ENCODE measurements around the gene RGL1. TPM values are rescaled to one million over a fixed set of nuclear protein-coding genes. Genes with fewer than 3 reads are reported as not detected.

Gene RGL1
- total and polyA plus RNA-seq, 4 donors, result 29.8 to 53.4 (median 41.8) TPM

DNA sequence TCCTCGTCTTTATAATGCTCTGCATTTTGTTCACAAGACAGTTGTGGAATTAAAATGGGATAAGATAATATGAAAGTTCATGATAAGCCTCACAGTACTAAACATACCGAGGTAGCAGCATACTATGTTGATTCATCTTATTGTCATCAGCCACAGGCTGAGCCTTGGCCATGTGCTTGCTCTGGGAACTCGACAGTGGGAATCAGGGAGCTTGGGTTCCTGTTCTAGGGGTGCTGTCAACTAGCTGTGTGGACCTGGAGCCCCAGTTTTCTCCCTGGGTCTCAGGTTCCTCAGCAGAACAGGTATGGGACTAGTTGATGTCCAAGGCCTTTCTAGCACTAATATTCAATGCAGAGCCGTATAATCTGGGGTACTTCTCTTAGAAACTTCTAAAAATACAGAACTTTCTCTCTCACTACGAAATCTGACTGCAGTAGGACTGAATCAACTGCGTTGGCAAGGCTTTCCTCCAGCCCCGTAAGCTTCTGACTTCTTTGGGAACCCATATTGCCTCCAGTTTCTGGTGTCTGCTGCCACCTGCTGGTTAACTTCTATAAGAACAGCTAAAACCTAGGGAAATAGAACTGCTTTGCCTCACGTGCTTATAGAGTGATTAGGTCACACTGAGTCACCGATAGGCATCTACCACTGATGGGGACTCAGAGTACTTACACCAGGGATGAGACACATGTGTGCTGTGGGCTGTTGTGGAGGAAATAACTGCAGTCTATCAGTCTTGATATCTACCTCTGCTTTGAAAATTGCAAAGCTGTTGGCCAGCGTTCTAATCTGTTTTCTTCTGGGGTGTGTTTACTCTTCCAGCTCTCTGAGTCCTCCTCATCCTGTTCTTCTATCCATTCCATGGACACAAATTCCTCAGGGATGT is 110.9 kb downstream of the RGL1 start:
- H3K4me3 ChIP-seq (ENCODE audit: low read depth, low read length), result no peak overlapping the region
- H3K9me3 ChIP-seq (ENCODE audit: control insufficient read depth, insufficient read depth, low read length), result no peaks in the 10 kb centered on the region
- H3K27me3 ChIP-seq (ENCODE audit: control insufficient read depth, insufficient read depth, low read length), result no peaks in the 10 kb centered on the region
- peak overlapping the region; percentile 81 for H3K27ac ChIP-seq (ENCODE audit: low read depth, low read length)
- DNase-seq (ENCODE audit: low read depth in 4 of 6, low spot score in 6 of 6), result peak; percentile 67 to 97 (median 84)
- peaks cover 3% of the 10 kb centered on the region for H3K4me1 ChIP-seq (ENCODE audit: control insufficient read depth, insufficient read depth, low read length)
- H3K36me3 ChIP-seq (ENCODE audit: control insufficient read depth, insufficient read depth, low read length), result peaks cover 18% of the 10 kb centered on the region
- 8% methylated on average over 7 of the region's 10 CpGs for WGBS (ENCODE audit: insufficient coverage)

DNA sequence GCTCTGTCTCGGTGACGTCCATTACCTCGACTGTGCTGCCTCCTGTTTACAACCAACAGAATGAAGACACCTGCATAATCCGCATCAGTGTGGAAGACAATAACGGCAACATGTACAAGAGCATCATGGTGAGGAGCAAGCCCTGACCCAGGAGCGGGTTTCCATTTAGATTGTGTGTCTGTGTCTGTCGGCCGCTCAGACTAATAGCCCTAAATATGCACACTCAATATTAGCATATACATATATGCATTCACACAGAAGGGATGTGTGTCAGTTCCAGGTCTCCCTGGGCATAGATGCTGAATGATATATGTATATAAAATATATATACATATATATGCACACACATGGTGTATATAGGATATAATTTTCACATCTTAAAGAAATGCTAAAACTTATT is 111.7 kb downstream of the RGL1 start:
- DNase-seq (ENCODE audit: low read depth in 4 of 6, low spot score in 6 of 6), result no peak
- Histone ChIP-seq H3K27me3 (ENCODE audit: control insufficient read depth, insufficient read depth, low read length) (no peaks in the 10 kb centered on the region), H3K27ac (ENCODE audit: low read depth, low read length) (no peak overlapping the region), H3K4me1 (ENCODE audit: control insufficient read depth, insufficient read depth, low read length) (peaks cover 3% of the 10 kb centered on the region), H3K36me3 (ENCODE audit: control insufficient read depth, insufficient read depth, low read length) (peaks cover 18% of the 10 kb centered on the region), H3K9me3 (ENCODE audit: control insufficient read depth, insufficient read depth, low read length) (no peaks in the 10 kb centered on the region), H3K4me3 (ENCODE audit: low read depth, low read length) (no peak overlapping the region)
- WGBS (ENCODE audit: insufficient coverage), result 96% methylated on average over 4 of the region's 8 CpGs

DNA sequence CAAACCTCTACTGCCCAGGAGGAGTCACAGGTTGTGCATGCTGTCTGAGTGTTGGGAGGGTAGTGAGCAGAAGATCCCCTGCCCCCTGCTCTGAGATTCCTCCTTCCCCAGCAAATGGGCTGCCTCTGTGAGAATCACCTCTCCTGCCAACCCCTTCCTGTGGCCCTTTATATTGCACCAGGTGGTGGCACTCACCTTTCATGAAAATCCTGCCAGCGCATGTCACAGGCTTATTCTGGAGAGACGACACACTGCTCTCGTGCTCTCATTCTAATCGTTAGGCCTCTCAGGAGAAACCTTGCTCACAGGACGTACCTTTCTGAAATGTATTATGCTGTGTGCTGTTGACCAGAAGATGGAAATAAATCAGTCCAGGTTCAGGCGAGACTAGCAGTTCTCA is 113.7 kb downstream of the RGL1 start:
- WGBS (ENCODE audit: insufficient coverage), result 89% methylated on average over 5 of the region's 6 CpGs
- Histone ChIP-seq H3K4me3 (ENCODE audit: low read depth, low read length) (no peak overlapping the region), H3K27me3 (ENCODE audit: control insufficient read depth, insufficient read depth, low read length) (no peaks in the 10 kb centered on the region), H3K4me1 (ENCODE audit: control insufficient read depth, insufficient read depth, low read length) (peaks cover 3% of the 10 kb centered on the region), H3K36me3 (ENCODE audit: control insufficient read depth, insufficient read depth, low read length) (peaks cover 20% of the 10 kb centered on the region), H3K9me3 (ENCODE audit: control insufficient read depth, insufficient read depth, low read length) (no peaks in the 10 kb centered on the region), H3K27ac (ENCODE audit: low read depth, low read length) (no peak overlapping the region)
- no peak for DNase-seq (ENCODE audit: low read depth in 4 of 6, low spot score in 6 of 6)

DNA sequence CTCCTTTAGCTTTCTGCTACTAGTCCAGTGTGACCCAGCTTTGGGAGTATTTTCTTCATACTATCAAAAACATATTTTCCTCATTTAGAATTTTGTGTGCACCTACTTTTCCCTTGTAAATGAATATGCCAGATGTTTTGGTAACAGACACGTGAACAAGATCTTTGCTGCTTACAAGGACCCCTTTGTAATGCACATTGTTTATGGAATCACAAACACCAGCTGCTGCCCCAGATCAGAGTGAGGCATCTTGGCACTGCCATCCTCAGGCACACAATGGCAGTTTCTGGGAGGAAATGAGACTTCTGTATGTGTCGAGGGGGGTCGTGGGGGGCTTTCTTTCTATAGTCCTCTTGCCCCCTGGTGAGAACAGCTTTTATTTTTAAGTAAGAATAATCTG is 115.7 kb downstream of the RGL1 start:
- Histone ChIP-seq H3K4me3 (ENCODE audit: low read depth, low read length) (no peak overlapping the region), H3K36me3 (ENCODE audit: control insufficient read depth, insufficient read depth, low read length) (peaks cover 22% of the 10 kb centered on the region), H3K27me3 (ENCODE audit: control insufficient read depth, insufficient read depth, low read length) (no peaks in the 10 kb centered on the region), H3K9me3 (ENCODE audit: control insufficient read depth, insufficient read depth, low read length) (no peaks in the 10 kb centered on the region), H3K4me1 (ENCODE audit: control insufficient read depth, insufficient read depth, low read length) (peaks cover 2% of the 10 kb centered on the region), H3K27ac (ENCODE audit: low read depth, low read length) (peak overlapping the region; percentile 33)
- WGBS (ENCODE audit: insufficient coverage), result 20% methylated on average over 1 of the region's 3 CpGs
- peak in 2 of 6 donors; percentile 48 to 66 for DNase-seq (ENCODE audit: low read depth in 4 of 6, low spot score in 6 of 6)

DNA sequence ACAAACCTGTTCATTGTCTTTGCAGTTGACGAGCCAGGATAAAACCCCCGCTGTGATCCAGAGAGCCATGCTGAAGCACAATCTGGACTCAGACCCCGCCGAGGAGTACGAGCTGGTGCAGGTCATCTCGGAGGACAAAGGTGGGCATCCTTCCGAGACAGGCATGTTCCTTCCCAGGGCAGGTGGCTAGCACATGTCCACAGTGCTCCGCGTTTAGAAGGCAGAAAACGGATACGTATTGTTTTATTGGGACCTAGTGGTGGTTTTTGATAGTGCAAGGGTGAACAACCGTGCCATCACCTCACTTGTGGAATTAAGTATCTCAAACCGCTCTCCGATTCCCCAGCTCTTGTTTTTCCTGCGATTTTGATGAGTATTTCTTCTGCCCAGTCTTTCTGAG is 117.3 kb downstream of the RGL1 start:
- H3K27me3 ChIP-seq (ENCODE audit: control insufficient read depth, insufficient read depth, low read length), result no peaks in the 10 kb centered on the region
- H3K27ac ChIP-seq (ENCODE audit: low read depth, low read length), result no peak overlapping the region
- no peaks in the 10 kb centered on the region for H3K4me1 ChIP-seq (ENCODE audit: control insufficient read depth, insufficient read depth, low read length)
- 96% methylated on average over 10 of the region's 15 CpGs for WGBS (ENCODE audit: insufficient coverage)
- H3K36me3 ChIP-seq (ENCODE audit: control insufficient read depth, insufficient read depth, low read length), result peaks cover 19% of the 10 kb centered on the region
- no peaks in the 10 kb centered on the region for H3K9me3 ChIP-seq (ENCODE audit: control insufficient read depth, insufficient read depth, low read length)
- no peak for DNase-seq (ENCODE audit: low read depth in 4 of 6, low spot score in 6 of 6)
- H3K4me3 ChIP-seq (ENCODE audit: low read depth, low read length), result no peak overlapping the region

DNA sequence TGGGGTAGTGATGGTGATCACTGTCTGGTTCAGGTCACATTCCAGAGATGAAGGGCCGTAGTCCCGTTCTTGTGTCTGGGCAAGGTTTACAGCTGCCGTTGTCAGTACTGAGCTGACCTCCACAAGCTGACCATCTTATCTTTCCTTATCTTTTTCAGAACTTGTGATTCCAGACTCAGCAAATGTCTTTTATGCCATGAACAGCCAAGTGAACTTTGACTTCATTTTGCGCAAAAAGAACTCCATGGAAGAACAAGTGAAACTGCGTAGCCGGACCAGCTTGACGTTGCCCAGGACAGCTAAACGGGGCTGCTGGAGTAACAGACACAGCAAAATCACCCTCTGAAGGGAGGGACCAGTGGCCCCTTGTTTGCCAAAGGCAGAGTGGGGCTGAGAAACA is 121.0 kb downstream of the RGL1 start:
- no peak for DNase-seq (ENCODE audit: low read depth in 4 of 6, low spot score in 6 of 6)
- Histone ChIP-seq H3K27ac (ENCODE audit: low read depth, low read length) (no peak overlapping the region), H3K9me3 (ENCODE audit: control insufficient read depth, insufficient read depth, low read length) (no peaks in the 10 kb centered on the region), H3K36me3 (ENCODE audit: control insufficient read depth, insufficient read depth, low read length) (peaks cover 12% of the 10 kb centered on the region), H3K4me3 (ENCODE audit: low read depth, low read length) (no peak overlapping the region), H3K27me3 (ENCODE audit: control insufficient read depth, insufficient read depth, low read length) (no peaks in the 10 kb centered on the region), H3K4me1 (ENCODE audit: control insufficient read depth, insufficient read depth, low read length) (no peaks in the 10 kb centered on the region)
- WGBS (ENCODE audit: insufficient coverage), result 87% methylated on average over 6 of the region's 8 CpGs

DNA sequence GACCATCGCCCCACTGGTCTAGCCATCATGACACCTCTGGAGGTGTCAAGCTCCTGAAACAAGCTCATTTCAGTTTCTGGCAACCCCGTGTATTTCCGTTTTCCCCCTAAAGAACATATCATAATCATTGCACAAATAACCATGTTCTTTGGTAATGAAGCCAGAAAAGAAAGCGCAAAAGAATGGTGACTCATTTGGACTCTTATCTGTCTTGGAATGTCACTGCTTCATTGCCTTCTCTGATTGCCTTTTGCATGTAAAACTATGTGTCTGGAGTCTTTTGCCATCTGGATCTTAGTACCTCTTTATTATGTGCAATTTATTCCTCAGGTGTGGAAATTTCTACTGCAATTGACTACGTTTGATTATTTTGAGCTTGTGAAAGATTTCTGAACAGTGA is 122.1 kb downstream of the RGL1 start:
- Histone ChIP-seq H3K27me3 (ENCODE audit: control insufficient read depth, insufficient read depth, low read length) (no peaks in the 10 kb centered on the region), H3K4me1 (ENCODE audit: control insufficient read depth, insufficient read depth, low read length) (no peaks in the 10 kb centered on the region), H3K27ac (ENCODE audit: low read depth, low read length) (no peak overlapping the region), H3K36me3 (ENCODE audit: control insufficient read depth, insufficient read depth, low read length) (peaks cover 11% of the 10 kb centered on the region), H3K4me3 (ENCODE audit: low read depth, low read length) (no peak overlapping the region), H3K9me3 (ENCODE audit: control insufficient read depth, insufficient read depth, low read length) (no peaks in the 10 kb centered on the region)
- WGBS (ENCODE audit: insufficient coverage), result 90% methylated on average over 2 of the region's 5 CpGs
- DNase-seq (ENCODE audit: low read depth in 4 of 6, low spot score in 6 of 6), result peak in 1 of 6 donors; percentile 49

DNA sequence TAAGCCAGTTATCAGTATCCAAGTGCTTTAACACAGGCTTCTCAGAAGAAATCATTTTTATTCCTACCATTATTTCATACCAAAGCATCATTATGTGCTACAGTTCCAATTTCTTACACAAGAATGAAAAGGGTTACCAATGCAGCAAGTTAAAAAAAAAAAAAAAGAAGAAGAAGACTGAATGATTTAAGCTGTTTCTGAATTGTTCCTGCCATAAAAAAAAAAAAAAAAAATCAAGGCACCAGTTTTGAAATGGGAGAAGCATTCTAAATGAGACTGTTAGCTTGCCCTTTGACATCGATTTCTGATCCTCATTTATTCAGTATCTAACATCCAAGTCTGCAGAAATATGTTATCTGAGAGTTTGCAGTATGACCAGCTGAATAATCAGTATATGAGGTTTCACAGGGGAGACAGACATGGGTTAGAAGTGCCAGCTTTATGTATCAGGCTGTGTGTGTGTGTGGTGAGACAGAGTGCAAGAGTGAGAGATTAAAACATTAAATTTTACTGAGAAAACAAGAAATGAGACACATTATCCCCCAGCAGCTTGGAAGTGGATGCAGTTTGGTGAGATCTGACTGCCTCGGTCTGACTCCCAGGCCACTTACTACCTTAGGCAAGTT is 126.8 kb downstream of the RGL1 start:
- Histone ChIP-seq H3K4me1 (ENCODE audit: control insufficient read depth, insufficient read depth, low read length) (peaks cover 12% of the 10 kb centered on the region), H3K27ac (ENCODE audit: low read depth, low read length) (peak overlapping the region; percentile 12), H3K36me3 (ENCODE audit: control insufficient read depth, insufficient read depth, low read length) (peaks cover 3% of the 10 kb centered on the region), H3K9me3 (ENCODE audit: control insufficient read depth, insufficient read depth, low read length) (no peaks in the 10 kb centered on the region), H3K27me3 (ENCODE audit: control insufficient read depth, insufficient read depth, low read length) (no peaks in the 10 kb centered on the region), H3K4me3 (ENCODE audit: low read depth, low read length) (no peak overlapping the region)
- no CpG with 5 or more reads among the region's 2 CpGs for WGBS (ENCODE audit: insufficient coverage)
- peak in 1 of 6 donors; percentile 24 for DNase-seq (ENCODE audit: low read depth in 4 of 6, low spot score in 6 of 6)

DNA sequence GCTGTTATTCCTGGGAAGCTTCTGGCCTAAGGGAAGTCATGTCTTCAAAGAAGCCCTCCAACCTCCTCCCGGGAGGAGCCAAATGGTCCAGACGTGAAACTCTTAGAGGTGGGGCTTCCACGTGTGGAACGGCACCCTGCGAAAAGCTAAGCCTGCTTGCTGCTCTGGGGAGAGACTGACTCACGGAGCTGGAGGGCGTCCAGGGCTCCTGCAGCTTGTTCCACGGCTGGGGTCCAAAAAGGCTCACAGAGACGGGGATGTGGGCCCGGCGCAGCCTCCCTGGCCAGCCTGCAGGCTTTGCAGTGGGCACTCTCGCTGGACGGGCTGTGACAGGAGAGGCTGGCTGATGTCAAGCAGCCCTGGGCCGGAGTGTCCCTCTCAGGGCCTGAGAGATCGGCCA is 127.5 kb downstream of the RGL1 start:
- peak in 1 of 6 donors; percentile 78 for DNase-seq (ENCODE audit: low read depth in 4 of 6, low spot score in 6 of 6)
- Histone ChIP-seq H3K27me3 (ENCODE audit: control insufficient read depth, insufficient read depth, low read length) (no peaks in the 10 kb centered on the region), H3K27ac (ENCODE audit: low read depth, low read length) (peak overlapping the region; percentile 12), H3K4me3 (ENCODE audit: low read depth, low read length) (no peak overlapping the region), H3K4me1 (ENCODE audit: control insufficient read depth, insufficient read depth, low read length) (peaks cover 12% of the 10 kb centered on the region), H3K9me3 (ENCODE audit: control insufficient read depth, insufficient read depth, low read length) (no peaks in the 10 kb centered on the region), H3K36me3 (ENCODE audit: control insufficient read depth, insufficient read depth, low read length) (peaks cover 3% of the 10 kb centered on the region)
- 53% methylated on average over 15 of the region's 15 CpGs for WGBS (ENCODE audit: insufficient coverage)
